Stimulated activated CD8-positive, alpha-beta memory T cell treated with anti-CD3 and anti-CD28 coated beads, Interleukin-4, amount 100 ng/mL, for 24 hours (primary cell): ENCODE results near the gene SCN4A.

ENCODE experiments used
- DNase-seq: peaks from one replicate; pipeline ENCODE4 v3.0.0-alpha.2; 2020; ENCODE audit warnings: low read depth

The SCN4A gene

DNA sequence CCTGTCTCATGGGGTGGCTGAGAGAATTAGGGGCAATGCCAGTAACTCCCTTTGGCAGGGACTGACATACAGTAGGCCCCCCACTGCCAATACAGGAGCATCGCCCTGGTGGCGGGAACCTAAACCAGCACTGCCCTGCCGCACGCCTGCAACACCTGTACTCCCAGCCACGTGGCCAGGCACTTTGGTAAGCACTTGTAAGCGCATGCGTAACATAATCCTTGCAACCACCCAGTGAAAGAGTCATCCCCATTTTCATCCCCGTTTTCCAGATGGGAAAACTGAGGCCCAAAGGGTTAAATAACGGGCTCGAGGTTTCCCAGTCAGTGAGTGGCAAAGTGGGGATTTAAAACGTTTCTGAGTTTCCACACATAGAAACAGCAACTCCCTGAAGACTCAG, 17.5 kb downstream of the SCN4A start:
- no peak for DNase-seq

DNA sequence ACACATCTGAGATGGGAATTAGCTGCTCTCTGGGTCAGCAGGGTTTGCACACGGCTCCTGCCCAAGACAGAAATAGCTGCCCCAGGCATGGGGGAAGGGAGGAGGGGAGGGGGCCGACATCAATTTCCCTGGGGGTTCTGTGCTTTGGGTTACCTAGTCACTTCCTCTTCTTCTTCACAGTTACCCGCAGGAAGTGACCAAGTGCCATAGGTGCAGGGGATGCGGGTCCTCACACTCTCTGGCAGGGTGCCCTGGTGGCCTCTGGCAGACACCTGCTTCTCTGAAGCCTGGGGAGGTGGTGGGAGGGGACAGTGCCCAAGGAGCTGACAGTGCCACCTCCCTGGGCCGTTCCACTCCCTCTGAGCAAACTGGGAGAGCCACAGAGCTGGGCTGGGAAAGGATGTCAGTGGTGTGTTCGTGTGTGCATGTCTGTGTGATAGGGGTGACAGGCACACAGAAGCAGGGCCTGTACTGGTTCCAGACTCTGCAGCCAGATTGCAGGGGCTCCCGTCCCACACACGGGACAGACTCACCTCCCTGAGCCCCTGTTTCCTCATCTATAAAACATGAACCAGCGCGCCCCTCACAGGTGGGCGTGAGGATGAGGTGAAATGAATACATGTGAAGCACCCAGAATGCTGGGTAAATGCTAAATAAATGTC, 18.2 kb downstream of the SCN4A start:
- no peak for DNase-seq

DNA sequence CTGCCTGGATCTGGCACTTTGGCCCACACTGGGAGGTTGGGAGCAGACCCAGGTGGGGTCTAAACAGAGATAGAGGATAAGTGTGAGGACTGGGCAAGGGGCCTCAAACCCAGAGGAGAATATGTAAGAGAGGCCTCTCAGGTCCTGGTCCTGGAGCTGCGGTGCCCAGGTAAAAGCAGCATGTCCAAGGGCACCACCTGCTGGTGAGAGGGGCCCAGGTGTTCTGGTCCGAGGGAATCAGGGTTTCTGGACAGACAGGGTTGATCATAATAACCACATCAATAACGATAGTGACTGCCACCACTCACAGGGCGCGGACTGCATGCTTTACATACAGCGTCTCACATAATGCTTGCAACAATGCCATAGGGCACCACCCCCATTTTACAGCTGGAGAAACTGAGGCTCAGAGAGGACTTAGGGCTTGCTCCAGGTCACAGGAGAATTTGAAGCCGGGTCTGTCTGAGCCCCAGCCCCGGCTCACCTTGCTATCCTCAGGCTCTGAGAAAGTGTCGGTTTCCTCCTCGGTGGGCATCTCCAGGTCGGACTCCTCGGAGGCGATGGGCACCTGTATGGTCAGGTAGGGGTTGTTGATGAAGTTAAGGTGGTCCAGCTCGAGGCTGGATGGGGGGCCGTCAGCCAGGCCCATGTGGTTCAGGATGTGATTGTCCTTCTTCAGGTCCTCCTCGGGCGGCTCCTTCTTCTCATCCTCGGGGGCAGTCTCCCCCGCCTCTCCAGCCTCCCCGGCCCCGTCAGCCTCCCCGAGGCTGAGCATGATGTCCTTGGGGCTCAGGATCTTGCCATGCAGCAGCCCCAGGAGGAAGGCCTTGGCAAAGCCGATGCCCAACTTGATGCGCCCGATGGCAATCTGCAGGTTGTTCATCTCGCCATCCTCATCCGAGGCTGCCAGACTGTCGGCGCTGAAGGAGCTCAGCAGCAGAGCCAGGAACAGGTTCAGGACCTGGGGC, 21.5 kb downstream of the SCN4A start:
- DNase-seq: no peak

DNA sequence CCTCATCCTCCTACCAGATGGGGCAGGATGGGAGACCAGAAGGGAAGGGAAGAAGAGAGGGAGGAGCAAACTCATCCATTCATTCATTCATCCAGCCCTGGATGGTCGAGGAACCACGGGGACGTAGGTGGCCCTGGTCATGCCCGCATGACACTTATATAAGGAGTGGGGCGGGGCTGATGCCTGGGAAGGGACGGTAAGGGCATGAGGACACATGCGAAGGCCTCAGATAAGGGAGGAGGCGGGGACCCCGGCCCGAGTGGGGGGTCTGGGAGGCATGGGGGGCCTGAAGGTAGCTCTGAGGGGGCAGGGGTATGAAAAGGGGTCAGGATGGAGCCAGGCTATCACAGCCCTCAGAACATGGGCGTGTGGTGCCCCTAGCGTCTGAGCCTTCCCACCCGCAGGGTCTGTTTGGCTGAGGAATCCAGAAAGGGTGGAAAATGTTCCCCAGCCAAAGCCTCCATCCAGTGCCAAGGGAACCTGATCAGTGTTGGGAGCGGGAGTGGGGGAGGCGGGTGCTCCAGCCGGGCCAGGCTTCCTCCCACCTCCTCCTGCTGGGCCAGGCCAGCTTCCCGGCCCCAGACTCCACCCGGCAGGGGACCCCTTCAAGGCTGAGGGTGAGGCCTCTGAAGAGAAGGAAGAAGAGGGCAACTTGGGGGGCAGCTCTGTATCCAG, 23.0 kb downstream of the SCN4A start:
- no peak for DNase-seq

DNA sequence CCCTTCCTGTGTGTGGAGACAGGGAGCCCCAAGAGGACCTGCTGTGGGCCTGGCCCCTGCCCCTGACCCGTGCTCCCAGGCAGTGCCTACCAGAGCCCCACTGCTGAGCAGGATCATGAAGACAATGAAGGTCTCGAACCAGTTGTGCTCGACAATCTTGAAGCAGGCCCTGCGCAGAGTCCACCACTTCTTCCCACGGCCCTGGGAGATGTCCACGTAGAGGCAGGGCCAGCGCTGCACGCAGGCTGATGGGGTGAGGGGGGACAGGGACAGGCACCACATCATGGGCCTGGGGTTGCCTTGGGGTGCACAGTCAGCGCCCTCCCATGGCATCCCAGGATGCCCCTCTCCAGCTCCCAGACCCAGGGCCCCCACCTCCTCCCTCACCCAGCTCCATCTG, 24.2 kb downstream of the SCN4A start:
- DNase-seq: no peak

DNA sequence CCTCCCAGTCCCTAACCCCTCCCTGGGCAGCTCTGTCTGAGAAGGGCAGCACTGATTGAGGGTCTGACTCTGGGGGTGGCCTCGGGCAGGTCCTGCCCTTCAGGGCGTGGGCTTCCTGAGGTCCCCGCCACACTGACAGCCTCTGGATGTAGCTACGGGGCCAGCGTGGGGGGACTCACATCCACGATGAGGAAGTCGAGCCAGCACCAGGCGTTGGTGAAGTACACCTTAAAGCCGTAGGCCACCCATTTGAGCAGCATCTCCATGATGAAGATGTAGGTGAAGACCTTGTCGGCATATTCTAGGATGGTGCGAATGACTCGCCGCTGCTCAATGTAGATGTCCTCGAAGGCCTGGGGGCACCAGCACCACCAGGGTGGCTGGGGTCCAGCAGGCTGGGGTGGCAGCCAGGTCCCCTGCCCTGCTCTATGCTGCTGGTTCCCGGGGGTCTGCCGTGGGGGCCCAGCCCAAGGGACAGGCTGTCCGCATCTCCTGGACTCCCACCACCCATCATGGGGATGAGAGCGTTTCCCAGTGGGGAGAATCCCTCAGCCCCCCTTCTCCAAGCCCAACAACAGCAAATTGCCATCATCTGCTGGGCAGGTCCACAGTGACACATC, 24.9 kb downstream of the SCN4A start:
- no peak for DNase-seq

DNA sequence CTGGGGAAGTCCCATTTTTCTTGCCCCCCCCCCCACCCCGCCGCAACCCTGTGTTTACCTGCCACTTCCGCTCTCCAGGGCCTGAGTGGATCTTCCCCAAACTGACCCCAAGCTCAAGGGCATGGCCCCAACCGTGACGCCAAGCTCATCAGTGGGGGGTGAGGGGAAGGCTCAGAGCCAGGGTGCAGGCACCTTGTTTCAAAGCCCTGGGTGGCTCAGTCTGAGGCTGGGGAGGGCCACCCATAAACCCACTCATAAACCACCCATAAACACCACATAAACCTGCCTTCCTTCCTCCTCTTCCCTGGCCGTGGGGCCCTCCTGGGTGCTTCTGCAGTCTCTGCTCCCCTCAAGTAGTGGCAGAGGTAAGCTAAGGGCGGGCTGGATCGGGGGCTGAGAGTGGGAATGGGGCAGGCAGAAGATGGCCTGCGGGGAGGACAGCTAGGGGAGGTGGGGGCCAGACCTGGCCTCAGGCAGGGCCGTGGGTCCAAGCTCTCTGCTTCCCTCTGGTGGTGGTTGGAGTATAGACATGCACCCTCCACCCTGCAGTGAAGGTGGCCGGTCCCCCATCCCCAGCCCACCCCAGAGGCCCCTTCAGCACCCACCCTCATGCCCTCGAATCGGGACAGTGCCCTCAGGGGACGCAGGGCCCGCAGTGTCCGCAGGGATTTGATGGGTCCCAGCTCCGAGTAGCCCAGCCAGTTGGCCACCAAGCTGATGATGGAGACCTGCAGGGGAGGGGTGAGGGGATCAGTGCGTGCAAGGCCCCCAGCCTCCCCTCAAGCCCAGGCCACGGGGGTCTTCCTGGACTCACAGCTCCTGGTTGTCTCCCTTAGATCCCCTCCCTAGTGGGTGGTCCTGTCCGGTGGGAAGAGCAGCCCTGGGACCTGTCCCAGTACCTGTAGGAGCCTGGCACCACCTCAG, 26.0 kb downstream of the SCN4A start:
- no peak for DNase-seq

DNA sequence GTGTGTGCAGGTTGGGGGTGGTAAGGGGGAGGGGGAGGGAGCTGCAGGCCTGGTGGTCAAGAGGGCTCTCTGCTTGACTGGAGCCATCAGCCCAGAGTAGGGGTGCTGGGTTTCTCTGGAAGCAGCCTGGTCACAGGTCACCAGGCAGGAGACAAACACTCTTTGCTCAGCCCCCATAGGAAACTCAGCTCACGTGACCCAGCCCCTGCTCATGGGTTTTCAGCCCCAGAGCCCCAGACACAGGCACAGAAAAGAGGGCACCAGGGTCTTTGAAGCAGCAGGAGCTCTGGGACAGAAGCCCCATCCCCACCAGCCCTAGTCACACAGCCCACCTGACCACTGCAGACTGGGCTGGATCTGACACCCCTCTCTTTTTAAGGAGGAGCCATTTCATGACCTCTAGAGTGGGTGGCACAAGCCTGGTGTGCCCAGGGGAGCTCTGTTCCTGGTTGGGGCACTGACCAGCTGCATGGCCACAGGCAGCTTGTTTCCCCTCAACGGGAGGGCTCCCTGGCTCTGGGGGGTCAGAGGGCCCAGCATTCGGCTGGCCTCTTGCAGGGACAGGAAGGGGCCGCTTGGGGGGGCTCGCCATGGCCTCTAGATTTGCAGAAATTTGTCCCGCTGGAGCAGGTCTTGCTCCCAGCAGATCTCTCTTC, 26.8 kb downstream of the SCN4A start:
- no peak for DNase-seq

DNA sequence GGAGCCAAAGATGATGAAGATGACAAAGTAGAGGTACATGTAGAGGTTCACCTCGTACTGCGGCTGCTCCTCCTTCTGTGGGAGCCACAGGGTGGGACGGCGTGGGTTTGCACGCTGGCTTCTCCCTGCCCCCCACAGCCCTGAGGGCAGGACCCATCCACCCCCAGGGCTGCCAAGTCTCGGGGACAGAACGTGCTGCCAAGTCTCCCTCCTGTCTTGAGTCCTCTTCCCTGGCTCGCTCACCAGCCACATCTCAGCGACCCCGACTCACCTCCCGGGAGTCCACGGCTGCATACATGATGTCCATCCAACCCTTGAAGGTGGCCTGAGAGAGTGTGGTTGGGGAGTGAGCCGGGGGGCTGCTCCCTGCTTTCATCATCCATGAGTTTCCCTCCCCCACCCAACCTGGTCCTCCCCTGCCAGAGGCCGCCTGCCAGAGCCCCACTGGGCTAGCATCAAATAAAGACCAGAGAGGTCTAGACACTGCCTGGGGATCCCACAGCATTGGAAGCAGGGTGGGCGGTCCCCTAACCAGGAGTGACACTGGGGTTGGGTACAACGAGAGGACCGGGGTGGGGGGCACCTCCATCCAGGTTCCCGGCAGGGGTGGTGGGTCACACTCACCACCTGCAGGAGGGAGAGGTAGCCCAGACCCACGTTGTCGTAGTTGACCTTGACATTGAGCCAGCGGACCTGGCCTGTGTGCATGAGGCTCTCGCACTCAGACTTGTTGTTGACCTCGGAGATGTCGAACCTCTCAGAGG, 27.8 kb downstream of the SCN4A start:
- no peak for DNase-seq

DNA sequence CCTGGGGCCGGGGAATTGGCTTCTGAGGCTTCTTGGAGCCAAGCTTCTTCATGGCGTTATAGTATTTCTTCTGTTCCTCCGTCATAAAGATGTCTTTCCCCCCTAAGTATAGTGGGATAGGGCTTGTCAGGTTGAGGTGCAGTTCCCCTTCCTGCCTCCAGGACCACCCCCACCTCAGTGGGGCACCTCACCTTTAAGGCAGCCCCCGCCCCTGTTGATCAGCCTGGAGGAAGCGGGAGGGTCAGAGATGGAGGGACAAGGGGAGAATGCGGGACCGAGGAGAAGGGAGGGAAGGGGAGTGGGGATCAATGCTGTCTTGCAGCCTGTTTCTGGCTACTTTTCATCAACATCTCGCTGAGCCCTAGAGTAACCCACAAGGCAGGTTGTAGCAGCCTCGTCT, 29.0 kb downstream of the SCN4A start:
- DNase-seq: no peak

DNA sequence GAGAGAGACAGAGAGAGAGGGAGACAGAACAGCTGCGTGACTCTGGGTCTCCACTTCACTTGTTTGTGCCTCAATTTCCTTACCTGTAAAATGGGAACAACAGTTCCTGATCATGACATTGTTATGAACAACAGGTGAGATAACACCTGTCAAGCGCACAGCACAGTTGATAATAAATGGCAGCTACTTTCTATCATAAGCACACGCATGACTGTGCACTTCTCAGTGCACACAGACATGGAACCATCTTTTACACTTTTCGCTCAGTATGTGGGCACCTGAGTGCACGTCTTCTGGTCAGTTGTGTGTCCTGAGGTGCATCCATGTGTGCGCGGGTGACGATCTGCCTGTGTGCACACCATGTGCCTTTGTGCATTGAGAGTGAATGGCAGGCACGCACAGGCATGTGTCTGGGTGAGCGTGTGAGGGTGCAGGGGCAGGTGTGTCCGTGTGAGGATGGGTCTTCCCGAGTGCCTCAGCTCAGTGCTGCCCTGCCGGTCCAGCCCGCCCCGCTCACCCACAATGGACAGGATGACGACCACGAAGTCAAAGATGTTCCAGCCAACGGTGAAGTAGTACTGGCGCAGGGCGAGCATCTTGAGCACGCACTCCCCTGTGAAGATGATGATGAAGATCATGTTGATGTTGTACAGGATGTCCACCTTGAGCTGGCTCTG, 30.3 kb downstream of the SCN4A start:
- DNase-seq: no peak

DNA sequence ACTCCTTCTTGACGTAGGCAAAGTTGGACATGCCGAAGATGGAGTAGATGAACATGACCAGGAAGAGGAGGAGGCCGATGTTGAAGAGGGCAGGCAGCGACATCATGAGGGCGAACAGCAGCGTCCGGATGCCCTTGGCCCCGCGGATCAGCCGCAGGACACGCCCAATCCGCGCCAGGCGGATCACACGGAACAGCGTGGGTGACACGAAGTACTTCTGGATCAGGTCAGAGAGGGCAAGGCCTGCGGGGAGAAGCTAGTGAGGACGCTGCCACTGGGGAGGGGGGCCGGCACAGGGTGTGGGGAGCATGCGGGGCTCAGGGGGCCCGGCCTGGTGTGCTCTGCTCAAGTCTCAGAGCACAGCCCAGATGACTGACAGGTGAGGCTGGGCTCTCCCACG, 31.0 kb downstream of the SCN4A start:
- no peak for DNase-seq

DNA sequence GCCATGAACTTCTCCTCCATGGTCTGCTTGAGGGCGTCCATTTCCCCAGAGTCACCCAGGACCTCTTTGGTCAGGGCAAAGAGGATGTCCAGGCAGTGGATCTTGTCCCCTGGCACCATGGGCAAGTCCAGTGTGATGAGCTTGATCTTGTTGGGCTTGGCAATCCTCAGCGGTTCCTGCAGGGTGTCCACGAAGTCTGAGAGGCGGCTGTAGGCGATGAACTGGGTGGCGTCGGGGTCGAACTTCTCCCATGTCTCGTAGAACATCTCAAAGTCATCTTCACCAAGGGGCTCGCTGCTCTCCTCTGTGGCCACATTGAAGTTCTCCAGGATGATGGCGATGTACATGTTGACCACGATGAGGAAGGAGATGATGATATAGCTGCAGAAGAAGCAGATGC, 31.6 kb downstream of the SCN4A start:
- no peak for DNase-seq

DNA sequence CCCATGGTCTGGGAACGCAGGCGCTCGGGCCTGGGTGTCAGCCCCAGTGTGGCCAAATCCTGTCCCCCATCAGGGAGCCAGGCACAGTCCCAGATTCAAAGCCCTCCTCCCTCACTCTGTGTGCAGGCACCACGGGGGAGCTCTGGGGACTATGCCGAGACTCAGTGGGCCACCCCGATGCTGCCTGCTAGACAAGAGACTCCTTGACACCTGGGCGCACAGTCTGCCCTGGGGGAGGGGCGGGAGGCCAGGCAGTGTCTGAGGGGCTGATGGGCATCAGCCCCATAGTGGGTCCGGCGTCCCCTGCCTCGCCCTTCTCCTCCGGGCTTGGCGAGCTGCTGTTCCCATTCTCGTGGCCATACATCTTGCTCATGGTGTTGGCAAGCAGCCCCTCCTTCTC, 32.1 kb downstream of the SCN4A start:
- no peak for DNase-seq

DNA sequence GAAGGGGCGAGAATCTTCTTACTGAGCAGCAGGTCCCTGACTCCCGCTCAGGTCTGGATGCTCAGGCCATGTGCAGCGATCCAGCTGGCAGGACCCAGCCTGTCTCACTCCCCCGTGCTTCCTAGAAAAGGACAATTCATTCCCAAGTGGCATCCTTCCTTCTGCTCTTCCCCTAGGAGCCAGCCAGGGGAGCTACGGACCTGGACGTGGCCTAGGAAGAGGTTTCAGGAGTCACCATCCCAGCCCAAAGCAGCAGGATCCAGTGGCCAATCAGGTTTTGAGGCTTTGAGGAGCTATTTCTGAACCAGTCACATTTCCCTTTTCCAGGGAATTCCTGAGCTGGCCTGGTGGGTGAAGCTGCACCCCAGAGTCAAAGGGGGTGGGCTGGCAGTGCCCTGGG, 32.8 kb downstream of the SCN4A start:
- no peak for DNase-seq

DNA sequence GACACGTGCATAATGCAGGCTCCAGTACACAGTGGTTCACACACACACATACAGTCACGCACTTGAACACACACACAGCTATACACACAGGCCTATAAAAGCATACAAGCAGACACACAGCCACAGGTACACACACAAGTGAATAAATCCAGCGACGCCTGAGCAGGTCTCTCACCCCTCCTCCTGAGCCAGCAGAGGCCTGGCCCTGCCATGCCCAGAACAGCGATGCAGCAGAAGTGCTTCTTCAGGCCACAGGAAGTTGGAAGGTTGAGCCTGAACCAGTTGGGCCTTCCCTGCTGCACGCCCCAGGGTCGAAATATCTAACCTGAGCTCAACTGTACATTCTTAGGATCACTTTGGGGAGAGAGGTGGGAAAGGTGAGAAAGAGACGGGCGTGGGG, 33.3 kb downstream of the SCN4A start:
- no peak for DNase-seq

DNA sequence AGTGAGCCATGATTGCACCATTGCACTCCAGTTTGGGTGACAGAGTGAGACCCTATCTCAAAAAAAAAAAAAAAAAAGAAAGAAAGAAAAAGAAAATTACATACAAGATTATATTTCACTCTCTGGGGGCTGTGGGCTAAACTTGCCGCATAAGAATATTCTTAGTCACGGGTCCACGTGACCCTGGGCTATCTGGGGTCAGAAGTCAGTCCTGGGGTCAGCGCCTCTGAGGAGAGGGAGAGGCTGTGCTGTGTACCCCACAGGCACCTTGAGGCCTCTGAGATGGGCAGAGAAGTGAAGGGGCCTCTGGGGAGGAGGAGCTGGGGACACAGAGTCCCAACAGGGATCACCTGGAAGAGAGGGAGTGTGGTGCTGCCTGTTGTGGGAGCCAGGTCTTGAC, 34.8 kb downstream of the SCN4A start:
- DNase-seq: no peak

DNA sequence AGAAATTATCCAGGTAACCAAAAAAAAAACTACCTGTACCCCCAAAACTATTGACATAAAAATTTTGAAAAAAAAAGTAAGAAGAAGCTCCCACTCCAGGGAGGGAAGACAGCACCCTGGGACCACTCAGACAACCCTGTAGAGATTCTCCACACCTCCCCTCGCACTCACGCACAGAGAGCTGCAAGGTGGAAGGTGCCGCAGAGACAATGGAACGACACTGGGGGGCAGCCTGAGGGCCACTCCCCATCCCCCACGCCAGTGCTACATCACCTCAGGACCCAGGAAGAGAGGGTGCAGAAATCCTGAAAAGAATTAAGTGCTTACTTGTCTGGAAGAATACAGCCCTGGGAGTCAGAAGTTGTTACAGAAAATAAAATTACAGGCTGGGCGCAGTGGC, 35.4 kb downstream of the SCN4A start:
- DNase-seq: no peak
